ENCODE results near the gene MALL. TPM values are rescaled to one million over a fixed set of nuclear protein-coding genes. Genes with fewer than 3 reads are reported as not detected.
"Not testable (repeated sequence)": the region's sequence is repeated elsewhere in the genome, so short reads cannot be mapped to it uniquely, and the experiment has no call there.

The MALL gene
- total RNA-seq, 2 donors from 2014 or later, result 6.6 to 10.4 TPM

DNA sequence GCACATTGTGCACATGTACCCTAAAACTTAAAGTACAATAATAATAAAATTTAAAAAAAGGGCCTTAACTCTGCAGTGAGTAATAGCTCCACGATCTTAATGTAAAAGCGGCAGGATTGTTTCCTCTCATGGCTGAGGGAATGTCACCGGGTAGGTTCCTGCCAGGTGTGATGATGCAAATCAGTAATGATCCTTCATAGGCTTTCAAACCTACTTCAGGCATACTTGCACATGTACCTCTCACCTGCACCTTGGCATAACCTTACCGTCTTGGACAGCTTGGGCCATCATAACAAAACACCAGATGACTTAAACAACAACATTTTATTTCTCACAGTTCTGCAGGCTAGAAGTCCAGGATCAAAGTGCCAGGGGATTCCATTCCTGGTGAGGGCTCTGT, 39.7 kb downstream of the MALL start:
- DNase-seq; H3K27ac ChIP-seq; H3K36me3 ChIP-seq (replicated peaks in 1 of 2; ENCODE audit: insufficient read depth in 1 of 2, low read depth in 2 of 2); H3K9me3 ChIP-seq; H3K4me3 ChIP-seq; H3K4me1 ChIP-seq; intact Hi-C loops (cut with DNase I); H3K27me3 ChIP-seq; ATAC-seq: not testable (repeated sequence)
- no CpG with 5 or more reads among the region's 4 CpGs for WGBS, 2 donors

DNA sequence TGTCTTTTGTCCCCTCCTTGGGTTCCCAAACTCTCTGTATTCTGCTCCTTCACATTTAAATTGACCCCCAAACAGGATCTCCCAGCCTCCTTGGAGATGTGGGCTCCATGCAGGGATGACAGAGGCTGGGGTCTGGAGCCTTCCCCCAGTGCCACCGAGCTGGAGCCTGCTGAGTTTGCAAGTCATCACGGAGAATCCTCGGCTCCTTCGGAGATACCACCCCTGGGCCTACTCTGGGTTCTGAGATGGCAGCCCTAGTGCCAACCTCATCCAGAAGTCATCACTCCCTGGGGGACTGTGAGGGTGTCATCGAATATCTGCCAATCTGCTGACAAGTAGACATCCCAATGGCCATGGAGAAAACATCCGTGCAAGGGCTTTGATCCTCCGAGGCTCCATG, 45.8 kb downstream of the MALL start:
- H3K27me3 ChIP-seq; H3K4me1 ChIP-seq; H3K4me3 ChIP-seq; ATAC-seq; intact Hi-C loops (cut with DNase I); H3K9me3 ChIP-seq; H3K36me3 ChIP-seq (replicated peaks in 1 of 2; ENCODE audit: insufficient read depth in 1 of 2, low read depth in 2 of 2); H3K27ac ChIP-seq: not testable (repeated sequence)
- DNase-seq, result peak in 2 of 4 donors; percentile 4 to 8
- WGBS, 2 donors, result 90 to 94% methylated on average over 3 to 5 of the region's 7 CpGs

DNA sequence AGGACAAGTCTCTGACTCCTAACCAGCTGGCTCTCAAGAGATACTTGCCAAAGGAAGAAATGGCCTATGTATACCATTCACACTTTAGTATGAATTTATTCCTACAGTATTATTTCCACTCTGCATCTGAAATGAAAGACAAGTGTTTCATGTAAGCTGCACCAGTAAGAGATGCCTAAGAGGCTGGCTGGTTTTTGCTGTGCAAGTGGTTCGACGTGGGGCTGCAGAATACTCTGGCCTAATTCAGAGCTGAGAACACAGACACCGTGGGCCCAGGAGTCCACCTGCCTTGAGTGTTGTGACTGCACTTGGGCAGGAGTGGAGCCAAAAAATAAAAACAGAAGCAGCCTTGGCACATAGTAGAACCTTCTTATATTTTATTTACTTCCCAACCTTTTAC, 47.5 kb downstream of the MALL start:
- H3K27ac ChIP-seq; ATAC-seq; H3K9me3 ChIP-seq; DNase-seq; H3K4me1 ChIP-seq; H3K36me3 ChIP-seq (replicated peaks in 1 of 2; ENCODE audit: insufficient read depth in 1 of 2, low read depth in 2 of 2); H3K4me3 ChIP-seq; H3K27me3 ChIP-seq; intact Hi-C loops (cut with DNase I): not testable (repeated sequence)
- 93 to 95% methylated on average over 3 of the region's 3 CpGs for WGBS, 2 donors

DNA sequence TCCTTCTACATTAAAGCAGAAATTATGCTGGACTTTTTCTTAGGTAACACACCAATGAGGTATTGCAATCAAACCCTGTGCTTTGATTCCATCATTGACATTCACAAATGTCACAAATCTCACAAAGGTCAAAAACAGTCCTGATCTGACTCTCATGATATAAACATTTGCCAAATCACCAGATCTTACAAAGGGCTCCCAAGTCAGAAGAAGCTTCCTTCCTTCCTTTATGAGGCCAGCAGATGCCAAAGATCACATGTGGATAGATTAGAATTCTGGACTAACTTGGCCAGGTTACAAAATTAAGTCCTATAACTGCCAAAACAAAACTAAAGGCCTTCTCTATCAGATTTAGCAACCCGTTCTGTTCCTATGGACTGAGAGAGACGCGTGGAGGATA, 53.3 kb downstream of the MALL start:
- H3K27ac ChIP-seq; H3K4me3 ChIP-seq; H3K36me3 ChIP-seq (replicated peaks in 1 of 2; ENCODE audit: insufficient read depth in 1 of 2, low read depth in 2 of 2); intact Hi-C loops (cut with DNase I); DNase-seq; H3K4me1 ChIP-seq; H3K9me3 ChIP-seq; H3K27me3 ChIP-seq; ATAC-seq: not testable (repeated sequence)
- no CpG with 5 or more reads among the region's 3 CpGs for WGBS, 2 donors

DNA sequence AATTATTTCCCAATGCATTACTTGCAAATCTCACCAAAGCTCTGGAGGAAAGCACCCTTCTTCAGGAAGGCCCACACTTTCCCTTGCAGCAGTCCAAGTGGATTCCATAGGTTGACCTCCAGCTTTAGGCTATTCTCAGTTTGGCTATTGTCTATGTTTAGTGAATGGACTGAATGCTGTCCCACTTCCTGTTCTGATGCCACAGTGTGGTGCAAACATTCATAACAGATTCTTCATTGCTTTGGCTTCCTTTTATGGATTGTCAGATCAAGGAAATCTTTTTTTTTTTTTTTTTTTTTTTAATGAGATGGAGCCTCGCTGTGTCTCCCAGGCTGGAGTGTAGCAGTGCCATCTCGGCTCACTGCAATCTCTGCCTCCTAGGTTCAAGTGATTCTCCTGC, 55.1 kb downstream of the MALL start:
- not testable (repeated sequence) for DNase-seq, ATAC-seq
- no CpG with 5 or more reads among the region's 2 CpGs for WGBS, 2 donors

DNA sequence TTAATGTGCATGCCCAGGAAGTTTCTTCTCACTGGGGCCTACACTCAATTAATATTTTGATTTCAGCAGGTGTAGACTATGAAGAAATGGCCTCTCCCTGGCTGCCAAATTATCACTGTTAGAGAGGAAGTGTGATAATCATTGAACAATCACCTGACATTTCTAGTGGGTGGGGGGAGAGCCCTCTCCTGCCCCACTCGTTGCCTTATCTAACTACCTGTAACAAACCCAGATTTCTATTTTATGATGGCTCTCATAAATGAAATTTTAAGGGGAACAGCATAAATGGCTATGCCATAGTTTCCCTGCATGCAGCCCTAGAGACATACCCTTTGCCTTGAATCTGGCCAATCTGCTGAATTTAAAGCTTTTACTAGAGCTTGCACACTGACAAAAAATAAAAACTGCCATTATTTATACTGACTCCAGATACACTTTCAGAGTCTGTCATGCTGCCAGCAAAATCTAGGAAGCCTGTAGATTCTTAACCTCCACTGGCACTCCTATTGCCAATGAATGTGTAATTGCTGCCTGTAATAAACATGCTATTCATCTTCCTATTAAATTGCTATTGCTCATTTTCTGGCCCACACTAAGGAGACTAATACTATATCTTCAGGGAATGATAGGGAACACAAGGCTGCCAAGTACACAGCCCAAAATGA, 55.8 kb downstream of the MALL start:
- ATAC-seq, result peak; percentile 16
- WGBS, 2 donors, result no CpG with 5 or more reads among the region's 1 CpG
- H3K4me1 ChIP-seq; H3K27me3 ChIP-seq; H3K36me3 ChIP-seq (replicated peaks in 1 of 2; ENCODE audit: insufficient read depth in 1 of 2, low read depth in 2 of 2); DNase-seq; H3K27ac ChIP-seq; intact Hi-C loops (cut with DNase I); H3K4me3 ChIP-seq; H3K9me3 ChIP-seq: not testable (repeated sequence)

More for the DNA sequence above, 55.1 kb downstream of the MALL start:
- H3K9me3 ChIP-seq; intact Hi-C loops (cut with DNase I); H3K36me3 ChIP-seq (replicated peaks in 1 of 2; ENCODE audit: insufficient read depth in 1 of 2, low read depth in 2 of 2); H3K4me3 ChIP-seq; H3K4me1 ChIP-seq; H3K27me3 ChIP-seq; H3K27ac ChIP-seq: not testable (repeated sequence)

DNA sequence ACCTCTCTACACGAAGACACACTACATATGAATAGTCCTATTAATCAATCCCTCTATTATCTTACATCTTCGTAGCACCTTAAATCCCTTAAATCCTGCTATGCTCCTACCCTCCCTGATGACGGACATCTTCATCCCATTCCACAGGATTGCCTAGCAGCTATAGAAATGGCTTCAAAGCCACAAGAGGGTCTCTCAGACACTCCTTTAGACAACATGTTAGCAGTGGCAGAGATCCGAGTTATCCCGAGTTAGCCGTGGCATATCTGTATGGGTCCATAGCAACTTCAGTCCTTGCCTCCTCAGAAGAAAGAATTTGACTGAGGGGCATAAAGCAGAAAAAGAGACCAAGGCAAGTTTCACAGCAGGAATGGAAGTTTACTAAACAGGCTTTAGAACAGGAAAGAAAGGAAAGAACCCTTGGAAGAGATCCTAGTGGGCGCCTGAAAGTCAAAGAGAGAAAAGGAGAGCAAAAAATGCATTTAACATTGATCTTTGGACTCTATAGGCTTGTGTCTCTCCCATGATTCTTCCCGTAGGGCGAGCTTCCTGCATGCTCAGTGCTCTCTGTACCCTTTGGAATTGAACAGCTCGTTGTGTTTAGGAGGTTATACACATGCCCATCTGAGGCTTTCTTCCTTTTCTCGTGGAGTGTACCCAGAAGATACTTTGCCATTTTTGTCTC, 56.5 kb downstream of the MALL start:
- no CpG with 5 or more reads among the region's 11 CpGs for WGBS, 2 donors
- ATAC-seq; intact Hi-C loops (cut with DNase I): not testable (repeated sequence)

DNA sequence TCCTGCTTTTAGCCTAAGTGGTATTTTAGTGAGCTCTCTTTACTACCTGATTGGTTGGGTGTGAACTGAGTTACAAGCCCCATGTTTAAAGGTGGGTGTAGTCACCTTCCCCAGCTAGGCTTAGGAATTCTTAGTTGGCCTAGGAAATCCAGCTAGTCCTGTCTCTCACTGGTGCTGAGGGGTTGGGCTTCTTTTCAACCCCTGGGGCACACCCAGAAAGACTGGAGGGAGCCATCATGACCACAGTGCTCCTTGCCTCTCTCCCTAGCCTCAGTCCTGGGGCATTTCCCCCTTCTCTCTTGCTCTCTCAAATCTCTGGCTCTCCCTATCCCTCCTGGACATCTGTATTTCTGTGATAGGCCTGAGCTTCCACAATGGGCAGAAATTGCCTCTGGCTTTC, 57.6 kb downstream of the MALL start:
- H3K4me1 ChIP-seq; H3K9me3 ChIP-seq; H3K36me3 ChIP-seq (replicated peaks in 1 of 2; ENCODE audit: insufficient read depth in 1 of 2, low read depth in 2 of 2); ATAC-seq; intact Hi-C loops (cut with DNase I); DNase-seq; H3K4me3 ChIP-seq; H3K27me3 ChIP-seq; H3K27ac ChIP-seq: not testable (repeated sequence)

More for the DNA sequence above, 56.5 kb downstream of the MALL start:
- not testable (repeated sequence) for H3K9me3 ChIP-seq; H3K27me3 ChIP-seq; H3K4me3 ChIP-seq; DNase-seq; H3K27ac ChIP-seq; H3K4me1 ChIP-seq; H3K36me3 ChIP-seq (replicated peaks in 1 of 2; ENCODE audit: insufficient read depth in 1 of 2, low read depth in 2 of 2)

DNA sequence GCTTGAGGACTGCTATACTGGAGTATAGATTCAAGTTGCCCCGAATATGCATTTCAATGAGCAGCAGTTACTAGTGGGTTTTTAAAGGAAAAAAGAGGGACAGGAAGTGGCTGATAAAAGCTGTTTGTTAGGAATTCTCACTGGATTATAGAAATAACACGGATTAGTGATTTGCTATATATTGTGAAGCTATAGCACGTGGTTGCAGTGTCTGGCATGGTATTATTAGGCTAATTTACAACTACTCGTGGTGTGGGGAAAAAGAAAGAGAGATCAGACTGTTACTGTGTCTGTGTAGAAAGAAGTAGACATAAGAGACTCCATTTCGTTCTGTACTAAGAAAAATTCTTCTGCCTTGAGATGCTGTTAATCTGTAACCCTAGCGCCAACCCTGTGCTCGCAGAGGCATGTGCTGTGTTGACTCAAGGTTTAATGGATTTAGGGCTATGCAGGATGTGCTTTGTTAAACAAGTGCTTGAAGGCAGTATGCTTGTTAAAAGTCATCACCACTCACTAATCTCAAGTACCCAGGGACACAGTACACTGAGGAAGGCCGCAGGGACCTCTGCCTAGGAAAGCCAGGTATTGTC, 59.7 kb downstream of the MALL start:
- intact Hi-C loops (cut with DNase I); DNase-seq; H3K36me3 ChIP-seq (replicated peaks in 1 of 2; ENCODE audit: insufficient read depth in 1 of 2, low read depth in 2 of 2); ATAC-seq; H3K27ac ChIP-seq; H3K4me1 ChIP-seq; H3K27me3 ChIP-seq; H3K9me3 ChIP-seq; H3K4me3 ChIP-seq: not testable (repeated sequence)
- WGBS, 2 donors, result no CpG with 5 or more reads among the region's 8 CpGs

DNA sequence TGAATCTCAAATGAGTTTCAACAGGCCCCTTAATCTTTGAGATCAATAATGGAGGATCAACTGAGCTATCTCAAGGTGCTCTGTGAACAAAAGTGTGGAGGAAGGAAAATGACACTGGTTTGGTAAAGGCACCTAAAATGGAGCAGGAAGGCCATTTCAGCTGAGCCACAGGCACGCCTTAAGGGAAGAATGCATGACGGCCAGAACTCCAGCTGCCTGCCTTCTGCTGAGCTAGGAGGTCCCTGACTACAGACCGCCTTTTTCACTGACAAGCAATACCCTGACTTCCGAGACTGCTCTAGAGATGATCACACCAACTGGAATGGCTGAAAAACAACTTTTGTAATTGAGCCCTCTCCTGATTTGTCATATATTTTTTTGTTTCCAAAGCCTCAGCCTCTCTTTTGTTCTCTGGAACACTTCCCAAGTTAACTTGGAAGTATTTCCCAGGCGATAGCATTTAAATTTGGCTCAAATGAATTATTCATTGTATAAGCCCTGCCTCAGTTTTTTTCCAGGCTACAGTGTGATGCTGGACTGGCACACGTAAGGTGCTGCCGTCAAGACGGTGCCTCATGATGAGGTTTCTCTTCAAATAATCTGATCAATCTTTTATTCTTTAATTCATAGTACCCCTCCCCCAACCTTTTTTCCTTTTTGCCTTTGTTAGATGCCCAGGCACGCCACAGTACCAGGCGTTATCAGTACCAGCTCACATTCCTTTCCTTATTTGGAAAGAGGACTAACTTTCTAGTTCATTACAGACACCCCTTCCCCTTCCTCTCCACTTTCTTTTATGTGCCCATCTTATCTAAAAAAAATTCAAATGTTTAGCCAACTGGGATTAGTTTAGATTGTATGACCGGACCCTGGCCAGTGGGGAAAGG, 60.9 kb downstream of the MALL start:
- 41 to 69% methylated on average over 2 of the region's 11 CpGs for WGBS, 2 donors
- H3K4me1 ChIP-seq; H3K9me3 ChIP-seq; H3K27me3 ChIP-seq; intact Hi-C loops (cut with DNase I); H3K36me3 ChIP-seq (replicated peaks in 1 of 2; ENCODE audit: insufficient read depth in 1 of 2, low read depth in 2 of 2); H3K4me3 ChIP-seq: not testable (repeated sequence)
- peak; percentile 13 to 44 (median 24) for DNase-seq
- H3K27ac ChIP-seq, result peak overlapping the region; percentile 58 to 68 (median 65)
- peak; percentile 70 for ATAC-seq

DNA sequence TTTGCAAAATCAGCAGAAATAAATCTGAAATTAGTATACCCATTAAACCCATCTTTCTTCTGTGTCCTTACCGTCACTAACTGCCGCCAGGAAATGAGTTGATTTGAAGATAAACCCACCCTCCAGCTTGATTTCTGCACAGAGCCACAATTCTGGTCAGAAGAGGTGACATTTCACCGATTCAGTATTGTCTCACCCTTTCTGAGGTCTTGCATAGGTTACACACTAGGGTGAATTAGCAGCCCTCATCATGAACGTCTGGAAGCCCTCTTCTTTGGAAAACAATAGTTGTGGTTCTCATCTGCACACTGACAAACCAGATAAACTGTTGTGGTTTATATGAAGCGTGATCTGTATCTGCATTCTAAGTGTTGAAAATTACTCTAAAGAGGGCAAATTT, 61.9 kb downstream of the MALL start:
- H3K4me3 ChIP-seq; H3K27ac ChIP-seq; H3K4me1 ChIP-seq; H3K27me3 ChIP-seq; H3K9me3 ChIP-seq; DNase-seq; intact Hi-C loops (cut with DNase I); H3K36me3 ChIP-seq (replicated peaks in 1 of 2; ENCODE audit: insufficient read depth in 1 of 2, low read depth in 2 of 2); ATAC-seq: not testable (repeated sequence)
- WGBS, 2 donors, result no CpG with 5 or more reads among the region's 5 CpGs
